CD14-positive monocyte (primary cell): ENCODE measurements around the gene TM9SF3. TPM values are rescaled to one million over a fixed set of nuclear protein-coding genes. Genes with fewer than 3 reads are reported as not detected.

Source experiments
- DNase-seq, 3 donors: peaks; one replicate each; pipeline ENCODE4 v3.0.0-alpha.2; 2011 to 2022
- H2AFZ ChIP-seq: 2 replicates; pipeline ENCODE4 v1.6.0; 2012; ENCODE audit warnings: mild to moderate bottlenecking, low read depth, low read length, inconsistent platforms; ENCODE audit not compliant: insufficient read depth, poor library complexity, severe bottlenecking
- H3K27ac ChIP-seq, 2 donors: 1 replicate in 1 of 2; 2 replicates in 1 of 2; pipeline ENCODE4 v1.5.1; 2012 to 2013; ENCODE audit warnings: low read length in 2 of 2, control low read depth in 1 of 2, inconsistent platforms in 1 of 2, low read depth in 1 of 2, mild to moderate bottlenecking in 1 of 2
- H3K27me3 ChIP-seq, 2 donors: one replicate each; pipeline versions ENCODE4 v1.6.0 to v1.6.1; 2011 to 2013; ENCODE audit warnings: low read length in 2 of 2; ENCODE audit not compliant: control insufficient read depth in 2 of 2, insufficient read depth in 2 of 2
- H3K36me3 ChIP-seq, 2 donors: replicated peaks in 1 of 2; 1 replicate in 1 of 2; 2 replicates in 1 of 2; pipeline versions ENCODE4 v1.5.1 to v1.6.1; 2012 to 2013; ENCODE audit warnings: low read length in 2 of 2, control low read depth in 1 of 2, inconsistent platforms in 1 of 2, mild to moderate bottlenecking in 1 of 2; ENCODE audit not compliant: insufficient read depth in 2 of 2, control insufficient read depth in 1 of 2
- H3K4me1 ChIP-seq, 2 donors: 1 replicate in 1 of 2; 2 replicates in 1 of 2; pipeline versions ENCODE4 v1.5.1 to v1.6.1; 2012 to 2013; ENCODE audit warnings: low read length in 2 of 2, control low read depth in 1 of 2, inconsistent platforms in 1 of 2, mild to moderate bottlenecking in 1 of 2, moderate library complexity in 1 of 2; ENCODE audit not compliant: insufficient read depth in 2 of 2, control insufficient read depth in 1 of 2
- H3K4me2 ChIP-seq: replicated peaks from 2 replicates; pipeline ENCODE3; 2012; ENCODE audit warnings: low read length, moderate library complexity, mild to moderate bottlenecking; ENCODE audit not compliant: poor library complexity, severe bottlenecking; ENCODE audit errors: extremely low read depth
- H3K4me3 ChIP-seq, 3 experiments: fragments of 200-600 bp in 1 of 3; sonication (generic) in 1 of 3; replicated peaks in 1 of 3; 1 replicate in 2 of 3; 2 replicates in 1 of 3; pipeline ENCODE4 v1.5.1; 2011 to 2013; ENCODE audit warnings: low read length in 3 of 3, mild to moderate bottlenecking in 3 of 3, control low read depth in 2 of 3, low read depth in 2 of 3, inconsistent platforms in 1 of 3, moderate library complexity in 1 of 3
- H3K79me2 ChIP-seq: 2 replicates; pipeline ENCODE4 v1.6.0; 2012; ENCODE audit warnings: mild to moderate bottlenecking, control low read depth, inconsistent platforms, low read length, moderate library complexity; ENCODE audit not compliant: insufficient read depth
- H3K9ac ChIP-seq: 2 replicates; pipeline ENCODE4 v1.6.0; 2017; ENCODE audit warnings: low read length, mild to moderate bottlenecking; ENCODE audit not compliant: insufficient read depth, poor library complexity, severe bottlenecking
- H3K9me3 ChIP-seq, 2 donors: replicated peaks in 1 of 2; 1 replicate in 1 of 2; 2 replicates in 1 of 2; pipeline versions ENCODE4 v1.5.1 to v1.6.1; 2012 to 2013; ENCODE audit warnings: low read length in 2 of 2, control low read depth in 1 of 2; ENCODE audit not compliant: control insufficient read depth in 1 of 2, insufficient read depth in 1 of 2
- H4K20me1 ChIP-seq: 2 replicates; pipeline ENCODE4 v1.6.0; 2012; ENCODE audit warnings: mild to moderate bottlenecking, low read length, control low read depth, moderate library complexity; ENCODE audit not compliant: insufficient read depth
- H3K27ac Mint-ChIP-seq, 7 donors: one replicate each; pipeline ENCODE4 v1.8.0; 2020; ENCODE audit warnings: mild to moderate bottlenecking in 7 of 7, mixed read lengths in 7 of 7, moderate library complexity in 6 of 7, inconsistent platforms in 2 of 7
- H3K27me3 Mint-ChIP-seq, 3 donors: one replicate each; pipeline ENCODE4 v1.8.0; 2021 to 2022; ENCODE audit warnings: low read depth in 3 of 3, mild to moderate bottlenecking in 3 of 3, mixed read lengths in 3 of 3, moderate library complexity in 3 of 3, inconsistent platforms in 1 of 3
- H3K36me3 Mint-ChIP-seq, 2 donors: one replicate each; pipeline ENCODE4 v1.8.0; 2020; ENCODE audit warnings: mixed read lengths in 2 of 2, inconsistent platforms in 1 of 2, mild to moderate bottlenecking in 1 of 2
- H3K4me1 Mint-ChIP-seq: one replicate; pipeline ENCODE4 v1.8.0; 2020; ENCODE audit warnings: mild to moderate bottlenecking, mixed read lengths
- H3K4me3 Mint-ChIP-seq, 2 donors: one replicate each; pipeline ENCODE4 v1.8.0; 2020; ENCODE audit warnings: mild to moderate bottlenecking in 2 of 2, mixed read lengths in 2 of 2, moderate library complexity in 1 of 2
- H3K9me3 Mint-ChIP-seq, 7 donors: one replicate each; pipeline ENCODE4 v1.8.0; 2020 to 2022; ENCODE audit warnings: mixed read lengths in 7 of 7, mild to moderate bottlenecking in 6 of 7, moderate library complexity in 6 of 7, inconsistent platforms in 2 of 7
- CTCF ChIP-seq: fragments of 200-600 bp; IDR thresholded peaks from one replicate; pipeline ENCODE4 v1.8.0; 2022; ENCODE audit warnings: antibody characterized with exemption, mild to moderate bottlenecking
- WGBS: methylation state at CpG from one replicate; pipeline ENCODE4 v1.1.5; 2013; ENCODE audit warnings: missing lambda C conversion rate; ENCODE audit not compliant: insufficient coverage; 5-methylcytosine and 5-hydroxymethylcytosine counted together
- intact Hi-C, 2 donors: fragments of 100-400 bp; cut with micrococcal nuclease; formaldehyde crosslinking; loops; one replicate each; pipeline versions ENCODE4 v1.15.0 to v1.15.1; 2023
- polyA plus RNA-seq, 3 donors: library from polyadenylated mRNA; depleted of rRNA in 1 of 3; unstranded in 2 of 3; stranded (reverse) in 1 of 3; fragments of 300-500 nt in 2 of 3; fragments of >200 nt in 1 of 3; fragmentation: Illumina TruSeq in 2 of 3; gene quantifications; 1 replicate in 2 of 3; 2 replicates in 1 of 3; pipeline ENCODE4 v1.2.3, GENCODE V29; 2012 to 2021

The TM9SF3 gene
- polyA plus RNA-seq, 3 donors = 23.9 to 67.1 (median 59.9) TPM

- Histone ChIP-seq H3K4me3 (no peak overlapping the region), H3K4me1 (peaks cover 12 to 14% of the 10 kb centered on the region in 2 donors), H3K9ac (no peak overlapping the region), H3K4me2 (no peak overlapping the region), H2AFZ (no peak overlapping the region), H3K79me2 (no peaks in the 10 kb centered on the region), H3K27ac (no peak overlapping the region), H4K20me1 (peaks cover 21% of the 10 kb centered on the region), H3K9me3 (no peaks in the 10 kb centered on the region), H3K36me3 (peaks cover 34 to 45% of the 10 kb centered on the region in 2 donors), H3K27me3 (no peaks in the 10 kb centered on the region)
- H3K4me1 Mint-ChIP-seq = peaks cover 8% of the 10 kb centered on the region
- H3K27ac Mint-ChIP-seq = peak overlapping the region in 3 of 7 donors; percentile 0 to 61 (median 21)
- no peak for DNase-seq
- WGBS = no CpG with 5 or more reads among the region's 1 CpG
- intact Hi-C loops = no loop called here
- no peak for TF ChIP-seq CTCF
- no peak overlapping the region for H3K4me3 Mint-ChIP-seq
- no peaks in the 10 kb centered on the region for H3K27me3 Mint-ChIP-seq
- no peaks in the 10 kb centered on the region for H3K9me3 Mint-ChIP-seq
- peaks cover 14 to 34% of the 10 kb centered on the region in 2 donors for H3K36me3 Mint-ChIP-seq
Measured at GRCh38 chr10:96591946-96592345, 5.1 kb upstream of the TM9SF3 start.

DNA sequence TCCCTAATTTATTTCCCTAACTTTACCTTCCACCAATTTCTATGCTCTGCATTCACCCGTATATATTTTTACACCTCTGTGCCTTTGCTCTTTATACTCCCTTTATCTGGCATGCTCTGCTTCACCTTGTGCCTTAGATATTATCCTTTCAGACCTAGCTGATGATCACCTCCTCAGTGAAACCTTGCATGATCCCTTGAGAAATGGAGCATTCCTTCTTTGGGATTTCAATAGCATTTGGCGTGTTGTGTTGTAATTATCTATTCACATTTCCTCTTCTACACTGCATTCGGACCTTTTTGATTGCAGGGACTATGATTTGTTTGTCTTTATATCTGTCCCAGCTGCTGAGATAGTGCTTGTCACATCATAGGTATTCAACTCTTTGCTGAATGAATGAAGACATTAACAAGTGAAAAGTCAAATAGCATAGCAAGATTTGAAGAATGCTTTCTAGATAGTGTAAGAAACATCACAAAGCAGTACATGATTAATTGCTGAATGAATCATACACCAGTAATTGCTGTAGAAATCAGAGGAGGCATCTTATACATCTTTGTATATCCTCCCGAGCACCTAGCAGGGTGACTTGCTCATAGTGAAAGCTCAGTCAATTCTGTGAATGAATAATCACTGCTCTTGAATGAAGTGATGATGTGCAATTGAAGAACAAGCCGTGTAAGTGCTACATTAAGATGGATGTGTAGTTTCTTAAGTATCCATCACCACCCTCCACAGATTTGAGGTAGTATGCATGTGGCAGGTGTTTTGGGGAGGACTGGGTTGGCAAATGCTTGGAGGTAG, 2.0 kb upstream of the TM9SF3 start:
- no peak overlapping the region for H3K9ac ChIP-seq
- peaks cover 29 to 39% of the 10 kb centered on the region in 2 donors for H3K4me1 ChIP-seq
- no peak overlapping the region for H2AFZ ChIP-seq
- TF ChIP-seq CTCF = no peak
- no peak overlapping the region for H3K27ac Mint-ChIP-seq
- peaks cover 29% of the 10 kb centered on the region for H3K79me2 ChIP-seq
- H3K4me2 ChIP-seq = no peak overlapping the region
- DNase-seq = peak; percentile 23 to 43 (median 23)
- H3K9me3 ChIP-seq = no peaks in the 10 kb centered on the region
- no CpG with 5 or more reads among the region's 5 CpGs for WGBS
- no peaks in the 10 kb centered on the region for H3K27me3 ChIP-seq
- H3K4me1 Mint-ChIP-seq = peaks cover 26% of the 10 kb centered on the region
- H3K4me3 Mint-ChIP-seq = no peak overlapping the region
- no peak overlapping the region for H3K27ac ChIP-seq
- H3K4me3 ChIP-seq = no peak overlapping the region
- intact Hi-C loops = loop anchor here in 1 of 2 donors (10.0 kb wide), 2 partner anchors 126 to 214 kb away; no protein-coding TSS in a partner anchor
- peaks cover 29% of the 10 kb centered on the region for H4K20me1 ChIP-seq
- H3K27me3 Mint-ChIP-seq = no peaks in the 10 kb centered on the region
- H3K36me3 ChIP-seq = peaks cover 9 to 14% of the 10 kb centered on the region in 2 donors
- H3K9me3 Mint-ChIP-seq = no peaks in the 10 kb centered on the region
- H3K36me3 Mint-ChIP-seq = peaks cover 5 to 14% of the 10 kb centered on the region in 2 donors
